Neuronal stem cell (in vitro differentiated cells): Measurements from ENCODE around the gene APMAP. TPM values are rescaled to one million over a fixed set of nuclear protein-coding genes. Genes with fewer than 3 reads are reported as not detected.

Experiments
- small RNA-seq: library from polyadenylated mRNA; stranded (forward); fragments of <200 nt; extraction: miRNeasy Mini kit (QIAGEN cat#:217004); gene quantifications from one replicate; pipeline ENCODE3, GENCODE V24; 2013; ENCODE audit not compliant: insufficient read depth

The APMAP gene

Small RNA genes within 50 kb of the gene (small RNA-seq; reads per million reads assigned to genes)
- not detected for gene RNU6-1257P
